Caco-2 (cell line): ENCODE measurements around the gene FAM53A. TPM values are rescaled to one million over a fixed set of nuclear protein-coding genes. Genes with fewer than 3 reads are reported as not detected.

ENCODE experiments used
- BruUV-seq: library from RNA; stranded (reverse); fragments of 400-500 nt; replicated peaks from 2 replicates; lab custom pipeline; 2021; lab: Mats Ljungman, UMichigan
- CTCF ChIA-PET: fragments of 300-600 bp; sonication (Branson Sonifier 250); formaldehyde crosslinking; loops from one replicate; lab custom pipeline; 2022; ENCODE audit warnings: antibody characterized with exemption; lab: Charles Lee
- POLR2A ChIA-PET: fragments of 300-600 bp; sonication (Branson Sonifier 250); formaldehyde crosslinking; loops from one replicate; lab custom pipeline; 2022; ENCODE audit warnings: antibody characterized with exemption; lab: Charles Lee
- DNase-seq, 2 experiments: peaks; one replicate each; pipeline versions ENCODE4 v3.0.0 to v3.0.0-alpha.2; 2020 to 2022
- H3K27me3 ChIP-seq: replicated peaks from 2 replicates; pipeline ENCODE4 v1.6.0; 2011; ENCODE audit warnings: low read length; ENCODE audit not compliant: control insufficient read depth, insufficient read depth
- H3K36me3 ChIP-seq: 2 replicates; pipeline ENCODE4 v1.5.1; 2011; ENCODE audit warnings: low read length; ENCODE audit not compliant: control insufficient read depth, insufficient read depth
- H3K4me1 ChIP-seq: fragments of 250-450 bp; sonication (Bioruptor Pico); 2 replicates; pipeline ENCODE4 v1.5.1; 2020; ENCODE audit warnings: mild to moderate bottlenecking
- H3K4me3 ChIP-seq: 2 replicates; pipeline ENCODE4 v1.5.1; 2011; ENCODE audit warnings: low read depth, mild to moderate bottlenecking, control low read depth, low read length
- H3K9me3 ChIP-seq: fragments of 250-450 bp; sonication (Bioruptor Pico); 2 replicates; pipeline ENCODE4 v1.5.1; 2020; ENCODE audit warnings: mild to moderate bottlenecking, moderate library complexity
- H3K27ac Mint-ChIP-seq: one replicate; pipeline ENCODE4 v1.8.0; 2022; ENCODE audit warnings: mixed read lengths; ENCODE audit not compliant: unreplicated experiment
- H3K27me3 Mint-ChIP-seq: one replicate; pipeline ENCODE4 v1.8.0; 2022; ENCODE audit warnings: mixed read lengths; ENCODE audit not compliant: insufficient read depth, unreplicated experiment
- H3K36me3 Mint-ChIP-seq: one replicate; pipeline ENCODE4 v1.8.0; 2022; ENCODE audit warnings: mild to moderate bottlenecking, mixed read lengths; ENCODE audit not compliant: insufficient read depth, unreplicated experiment
- H3K4me1 Mint-ChIP-seq: one replicate; pipeline ENCODE4 v1.8.0; 2022; ENCODE audit warnings: low read depth, mixed read lengths; ENCODE audit not compliant: unreplicated experiment
- H3K4me3 Mint-ChIP-seq: one replicate; pipeline ENCODE4 v1.8.0; 2022; ENCODE audit warnings: mild to moderate bottlenecking, moderate library complexity, mixed read lengths; ENCODE audit not compliant: unreplicated experiment
- H3K9me3 Mint-ChIP-seq: one replicate; pipeline ENCODE4 v1.8.0; 2022; ENCODE audit warnings: mixed read lengths; ENCODE audit not compliant: unreplicated experiment
- intact Hi-C: fragments of 100-400 bp; cut with micrococcal nuclease; formaldehyde crosslinking; loops from one replicate; pipeline ENCODE4 v1.10.0; 2022; ENCODE audit not compliant: unreplicated experiment
- total RNA-seq: library from RNA; stranded (reverse); gene quantifications from 2 replicates; pipeline ENCODE4 v1.2.3, GENCODE V29; 2022
- TF ChIP-seq, protein P1 (sequence below), 2 experiments: fragments of 200-600 bp in 1 of 2; IDR thresholded peaks; 1 replicate in 1 of 2; 2 replicates in 1 of 2; pipeline versions ENCODE4 v1.5.1 to v1.8.0; 2011 to 2022; ENCODE audit warnings: antibody characterized with exemption in 1 of 2, control low read depth in 1 of 2, inconsistent platforms in 1 of 2, low read depth in 1 of 2, low read length in 1 of 2, mild to moderate bottlenecking in 1 of 2, moderate library complexity in 1 of 2; ENCODE audit not compliant: insufficient read depth in 1 of 2, severe bottlenecking in 1 of 2, unreplicated experiment in 1 of 2

Gene FAM53A
- total RNA-seq, 1 experiment from 2014 or later, result 4.1 TPM

DNA sequence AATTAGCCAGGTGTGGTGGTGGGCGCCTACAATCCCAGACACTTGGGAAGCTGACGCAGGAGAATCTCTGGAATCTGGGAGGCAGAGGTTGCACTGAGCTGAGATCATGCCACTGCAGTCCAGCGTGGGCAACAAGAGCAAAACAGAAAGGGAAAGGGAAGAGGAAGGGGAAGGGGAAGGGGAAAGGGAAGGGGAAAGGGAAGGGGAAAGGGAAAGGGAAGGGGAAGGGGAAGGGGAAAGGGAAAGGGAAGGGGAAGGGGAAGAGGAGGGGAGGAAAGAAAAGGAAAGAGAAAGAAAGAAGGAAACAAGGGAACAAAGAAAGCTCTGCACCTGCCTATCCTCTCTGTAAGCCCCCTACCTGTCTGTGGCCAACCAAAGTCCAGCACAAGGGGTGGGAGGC lies 35.2 kb downstream of the FAM53A start:
- H3K27ac Mint-ChIP-seq, result no peak overlapping the region

DNA sequence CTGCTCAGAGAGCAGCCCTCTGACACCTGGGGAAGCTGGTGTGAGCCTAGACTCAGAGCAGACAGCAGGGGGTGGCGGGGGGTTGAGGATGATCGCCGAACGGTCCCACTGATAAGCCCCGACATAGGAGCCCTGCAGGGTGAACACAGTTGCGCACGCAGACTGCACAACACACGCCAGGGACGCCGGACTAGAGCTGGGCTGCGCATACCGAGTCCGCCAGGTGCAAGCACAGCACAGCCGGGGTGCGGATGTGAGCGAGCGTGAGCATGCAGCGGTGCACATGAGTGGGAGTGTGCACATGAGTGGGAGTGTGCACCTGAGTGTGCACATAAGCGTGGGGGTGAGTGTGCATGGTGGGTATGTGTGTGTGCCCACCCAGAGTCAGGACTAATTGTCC lies 36.7 kb downstream of the FAM53A start:
- TF ChIP-seq, protein P1, sequence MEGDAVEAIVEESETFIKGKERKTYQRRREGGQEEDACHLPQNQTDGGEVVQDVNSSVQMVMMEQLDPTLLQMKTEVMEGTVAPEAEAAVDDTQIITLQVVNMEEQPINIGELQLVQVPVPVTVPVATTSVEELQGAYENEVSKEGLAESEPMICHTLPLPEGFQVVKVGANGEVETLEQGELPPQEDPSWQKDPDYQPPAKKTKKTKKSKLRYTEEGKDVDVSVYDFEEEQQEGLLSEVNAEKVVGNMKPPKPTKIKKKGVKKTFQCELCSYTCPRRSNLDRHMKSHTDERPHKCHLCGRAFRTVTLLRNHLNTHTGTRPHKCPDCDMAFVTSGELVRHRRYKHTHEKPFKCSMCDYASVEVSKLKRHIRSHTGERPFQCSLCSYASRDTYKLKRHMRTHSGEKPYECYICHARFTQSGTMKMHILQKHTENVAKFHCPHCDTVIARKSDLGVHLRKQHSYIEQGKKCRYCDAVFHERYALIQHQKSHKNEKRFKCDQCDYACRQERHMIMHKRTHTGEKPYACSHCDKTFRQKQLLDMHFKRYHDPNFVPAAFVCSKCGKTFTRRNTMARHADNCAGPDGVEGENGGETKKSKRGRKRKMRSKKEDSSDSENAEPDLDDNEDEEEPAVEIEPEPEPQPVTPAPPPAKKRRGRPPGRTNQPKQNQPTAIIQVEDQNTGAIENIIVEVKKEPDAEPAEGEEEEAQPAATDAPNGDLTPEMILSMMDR (IDR thresholded peaks at IDR 0.05; ENCODE audit: insufficient read depth in 1 of 2, low read depth in 1 of 2, low read length in 1 of 2, severe bottlenecking in 1 of 2, unreplicated experiment in 1 of 2), result no peak
- CTCF ChIA-PET, result no interaction called here
- DNase-seq, result no peak
- POLR2A ChIA-PET, result no interaction called here
- BruUV-seq, result no TSS peak
- Histone ChIP-seq H3K36me3 (no peaks in the 10 kb centered on the region), H3K27me3 (no peaks in the 10 kb centered on the region), H3K4me1 (no peaks in the 10 kb centered on the region), H3K4me3 (no peak overlapping the region), H3K9me3 (no peaks in the 10 kb centered on the region)
- H3K27me3 Mint-ChIP-seq, result no peaks in the 10 kb centered on the region
- no peaks in the 10 kb centered on the region for H3K36me3 Mint-ChIP-seq
- H3K27ac Mint-ChIP-seq, result no peak overlapping the region
- intact Hi-C loops, result no loop called here
- H3K4me3 Mint-ChIP-seq, result no peak overlapping the region
- no peaks in the 10 kb centered on the region for H3K4me1 Mint-ChIP-seq
- no peaks in the 10 kb centered on the region for H3K9me3 Mint-ChIP-seq

More for the DNA sequence above, 35.2 kb downstream of the FAM53A start:
- Histone ChIP-seq H3K4me1 (no peaks in the 10 kb centered on the region), H3K9me3 (no peaks in the 10 kb centered on the region), H3K4me3 (no peak overlapping the region), H3K36me3 (no peaks in the 10 kb centered on the region), H3K27me3 (no peaks in the 10 kb centered on the region)
- Mint-ChIP-seq H3K9me3 (no peaks in the 10 kb centered on the region), H3K36me3 (no peaks in the 10 kb centered on the region), H3K27me3 (no peaks in the 10 kb centered on the region), H3K4me3 (no peak overlapping the region), H3K4me1 (no peaks in the 10 kb centered on the region)
- DNase-seq, result no peak
- BruUV-seq, result no TSS peak
- CTCF ChIA-PET, result interaction anchor here (0.5 kb wide), 1 partner anchor 190 kb away, joined by 4 read pairs; no protein-coding TSS in a partner anchor
- intact Hi-C loops, result no loop called here
- POLR2A ChIA-PET, result no interaction called here
- TF ChIP-seq, protein P1 (IDR thresholded peaks at IDR 0.05; ENCODE audit: insufficient read depth in 1 of 2, low read depth in 1 of 2, low read length in 1 of 2, severe bottlenecking in 1 of 2, unreplicated experiment in 1 of 2), result no peak

DNA sequence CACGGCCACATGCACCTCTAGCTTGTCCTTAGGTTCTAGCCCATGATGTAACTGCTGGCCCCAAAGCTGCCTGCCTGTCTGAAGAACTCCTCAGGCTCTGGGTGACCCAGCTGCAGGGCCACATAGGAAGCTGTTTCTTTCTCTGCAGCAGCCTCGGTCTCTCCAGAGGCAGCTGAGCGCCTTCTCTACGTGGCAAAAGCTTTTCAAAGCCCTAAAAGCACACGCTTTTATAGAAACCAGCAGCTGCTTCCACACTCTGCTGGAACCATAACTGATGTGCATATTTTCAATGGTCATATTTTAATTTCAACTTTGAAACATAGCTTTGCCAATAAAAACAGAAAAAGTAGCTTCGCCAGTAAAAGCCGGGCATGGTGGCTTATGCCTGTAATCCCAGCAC lies 37.4 kb downstream of the FAM53A start:
- no peaks in the 10 kb centered on the region for H3K27me3 Mint-ChIP-seq
- no peak overlapping the region for H3K27ac Mint-ChIP-seq
- no peaks in the 10 kb centered on the region for H3K9me3 ChIP-seq
- CTCF ChIA-PET, result interaction anchor here (0.6 kb wide), 1 partner anchor 8 kb away, joined by 3 read pairs; no protein-coding TSS in a partner anchor
- TF ChIP-seq, protein P1 (IDR thresholded peaks at IDR 0.05; ENCODE audit: insufficient read depth in 1 of 2, low read depth in 1 of 2, low read length in 1 of 2, severe bottlenecking in 1 of 2, unreplicated experiment in 1 of 2), result no peak
- no peaks in the 10 kb centered on the region for H3K4me1 ChIP-seq
- no peak overlapping the region for H3K4me3 Mint-ChIP-seq
- no peaks in the 10 kb centered on the region for H3K36me3 ChIP-seq
- H3K27me3 ChIP-seq, result no peaks in the 10 kb centered on the region
- POLR2A ChIA-PET, result no interaction called here
- H3K9me3 Mint-ChIP-seq, result no peaks in the 10 kb centered on the region
- no peak overlapping the region for H3K4me3 ChIP-seq
- no TSS peak for BruUV-seq
- no peaks in the 10 kb centered on the region for H3K36me3 Mint-ChIP-seq
- no peak for DNase-seq
- no peaks in the 10 kb centered on the region for H3K4me1 Mint-ChIP-seq
- intact Hi-C loops, result no loop called here
